Activated CD4-positive, alpha-beta T cell treated with anti-CD3 and anti-CD28 coated beads, Interleukin-2, amount 50 U/mL, for 1 hour (primary cell): ENCODE data around the gene RGS12.

Experiments used
- DNase-seq: peaks from one replicate; pipeline ENCODE4 v3.0.0-alpha.2; 2020

The RGS12 gene

DNA sequence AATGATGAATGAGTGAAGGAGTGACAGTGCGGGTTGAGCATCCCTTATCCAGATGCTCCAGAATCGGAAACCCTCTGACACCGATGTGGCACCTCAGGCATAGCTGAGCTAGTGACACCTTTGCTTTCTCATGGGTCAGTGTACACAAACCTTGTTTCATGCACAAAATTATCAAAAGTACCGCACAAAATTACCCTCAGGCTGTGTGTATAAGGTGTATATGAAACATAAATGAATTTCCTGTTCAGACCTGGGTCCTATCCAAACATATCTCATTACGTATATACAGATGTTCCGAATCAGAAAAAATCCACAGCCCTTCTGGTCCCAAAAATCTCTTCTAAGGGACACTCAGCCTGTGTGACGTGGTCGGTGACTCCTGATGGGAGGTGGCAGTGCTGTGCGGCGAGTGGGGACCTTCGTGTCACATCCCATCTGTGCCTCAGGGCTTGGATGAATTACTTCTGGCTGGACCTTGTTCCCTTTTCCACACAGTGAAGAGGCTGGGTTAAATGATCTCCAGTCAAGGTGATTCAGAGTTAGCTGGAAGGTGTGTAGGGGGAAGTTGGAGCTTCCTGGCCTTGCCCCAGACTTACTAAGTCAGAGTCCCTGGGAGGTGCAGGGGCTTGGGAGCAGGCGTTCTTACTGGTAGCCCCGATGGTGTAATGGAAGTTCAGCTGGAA, 18.8 kb downstream of the RGS12 start:
- DNase-seq = no peak

- DNase-seq = no peak
These were observed 19.5 kb downstream of the RGS12 start for GRCh38 chr4:3312362-3312761.

- no peak for DNase-seq
These were observed 20.3 kb downstream of the RGS12 start for GRCh38 chr4:3313139-3313538.

- no peak for DNase-seq
These were observed 20.9 kb downstream of the RGS12 start for GRCh38 chr4:3313556-3314228.

DNA sequence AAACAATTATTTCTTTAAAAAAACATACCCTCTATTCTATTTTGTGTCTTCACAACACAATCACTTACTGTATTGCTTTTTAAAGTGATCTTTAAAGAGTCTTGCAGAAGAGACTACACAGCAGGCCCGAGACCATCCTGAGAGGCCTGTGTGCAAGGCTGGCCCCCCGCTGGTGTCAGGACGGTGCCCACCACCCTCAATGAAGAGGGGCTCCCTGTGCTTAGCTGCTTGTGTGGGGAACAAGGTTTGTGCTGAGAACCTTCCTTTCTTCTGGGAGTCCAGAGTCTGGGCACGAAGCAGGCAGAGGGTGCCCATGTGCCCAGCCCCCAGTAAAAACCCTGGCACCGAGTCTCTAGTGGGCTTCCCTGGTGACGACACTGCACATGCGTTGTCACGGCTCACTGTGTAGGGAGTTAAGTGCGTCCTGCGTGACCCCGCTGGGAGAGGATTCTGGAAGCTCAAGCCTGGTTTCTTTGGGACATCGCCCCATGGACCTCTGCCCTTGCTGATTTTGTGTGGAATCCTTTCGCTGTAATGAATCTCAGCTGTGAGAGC, 22.0 kb downstream of the RGS12 start:
- no peak for DNase-seq

DNA sequence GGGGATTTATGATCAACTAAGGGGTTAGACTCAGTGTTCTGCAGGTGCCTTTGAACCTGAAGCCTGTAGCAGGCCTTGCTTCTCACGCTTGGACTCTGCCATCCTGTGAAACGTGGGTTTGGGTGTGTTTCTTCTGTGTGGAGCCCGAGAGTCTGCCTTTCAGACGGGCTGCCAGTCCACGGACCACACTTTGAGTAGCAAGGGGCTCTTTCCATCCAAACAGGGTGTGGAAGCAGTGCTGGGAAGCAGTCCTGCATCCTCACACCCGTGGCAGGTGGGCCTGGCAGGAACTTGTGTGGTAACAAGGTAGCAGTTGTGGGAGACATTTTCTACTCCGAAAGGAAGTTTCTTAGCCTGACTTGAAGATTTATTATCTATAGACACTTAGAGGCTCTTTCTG, 22.7 kb downstream of the RGS12 start:
- no peak for DNase-seq

DNA sequence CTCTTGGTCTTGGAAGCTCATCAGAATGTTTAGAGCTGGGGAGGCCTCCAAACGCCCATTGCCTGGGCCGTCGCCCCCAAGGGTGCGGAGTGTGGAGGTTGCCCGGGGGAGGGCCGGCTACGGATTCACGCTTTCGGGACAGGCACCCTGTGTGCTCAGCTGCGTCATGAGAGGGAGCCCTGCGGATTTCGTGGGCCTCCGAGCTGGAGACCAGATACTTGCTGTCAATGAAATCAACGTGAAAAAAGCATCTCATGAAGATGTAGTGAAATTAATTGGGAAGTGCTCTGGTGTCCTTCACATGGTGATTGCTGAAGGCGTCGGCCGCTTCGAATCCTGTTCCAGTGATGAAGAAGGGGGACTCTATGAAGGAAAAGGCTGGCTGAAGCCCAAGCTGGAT, 23.3 kb downstream of the RGS12 start:
- DNase-seq = no peak

- no peak for DNase-seq
These were observed 24.3 kb downstream of the RGS12 start for GRCh38 chr4:3317011-3317655.

- DNase-seq = no peak
These were observed 24.9 kb downstream of the RGS12 start for GRCh38 chr4:3317656-3318211.

DNA sequence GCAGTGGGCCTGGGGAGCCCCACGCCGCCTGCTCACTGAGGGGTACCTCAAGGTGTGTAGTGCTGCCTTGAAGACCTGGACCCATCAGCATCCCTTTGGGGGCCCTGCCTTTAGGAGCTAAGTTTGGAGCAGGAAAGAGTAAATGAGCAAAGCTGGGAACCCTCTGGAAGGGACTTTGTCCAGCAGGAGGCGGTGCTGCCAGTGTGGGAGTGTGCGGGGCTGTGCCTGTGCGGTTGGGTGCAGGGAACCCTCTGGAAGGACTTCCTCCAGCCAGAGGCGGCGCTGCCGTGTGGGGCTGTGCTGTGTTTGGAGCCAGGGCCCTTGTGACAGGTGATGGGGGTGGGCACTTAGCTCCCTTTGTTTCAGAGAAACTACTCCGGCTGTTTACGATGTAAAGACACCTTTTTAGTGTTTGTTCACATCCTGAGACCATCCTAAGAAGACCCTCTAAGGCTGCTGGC, 25.8 kb downstream of the RGS12 start:
- no peak for DNase-seq

- DNase-seq = no peak
These were observed 27.7 kb downstream of the RGS12 start for GRCh38 chr4:3320361-3321023.

DNA sequence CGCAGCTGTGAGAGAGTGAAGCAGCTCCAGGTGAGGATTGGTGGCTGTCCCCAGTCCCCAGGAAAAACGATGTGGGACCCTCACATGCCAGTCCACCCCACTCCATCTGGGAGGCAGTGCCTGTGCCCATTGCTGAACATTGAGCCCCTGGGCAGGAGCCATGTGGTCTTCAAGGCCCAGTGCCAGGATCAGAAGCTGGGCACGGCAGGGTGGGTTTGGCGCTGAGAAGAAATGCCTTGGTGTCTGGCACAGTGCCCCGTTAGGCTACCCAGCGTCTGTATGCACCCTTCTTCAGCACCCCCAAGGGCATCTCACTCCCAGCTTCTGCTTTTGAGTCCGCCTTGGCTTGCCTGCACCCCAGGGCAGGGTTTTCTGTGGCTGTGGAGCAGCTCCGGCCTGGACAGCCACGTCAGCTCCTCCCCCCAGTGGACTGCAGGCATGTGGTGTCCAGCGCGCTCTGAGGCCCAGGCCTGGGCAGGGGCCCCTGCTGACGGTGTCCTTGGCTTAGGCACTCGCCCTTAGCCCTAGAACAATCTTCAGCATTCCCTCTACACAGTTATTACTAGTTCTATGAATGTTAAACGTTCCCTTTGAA, 28.6 kb downstream of the RGS12 start:
- no peak for DNase-seq

GRCh38 chr4:3322059-3322550, 29.3 kb downstream of the RGS12 start:
- DNase-seq = no peak

GRCh38 chr4:3323071-3323481, 30.3 kb downstream of the RGS12 start:
- DNase-seq = no peak

DNA sequence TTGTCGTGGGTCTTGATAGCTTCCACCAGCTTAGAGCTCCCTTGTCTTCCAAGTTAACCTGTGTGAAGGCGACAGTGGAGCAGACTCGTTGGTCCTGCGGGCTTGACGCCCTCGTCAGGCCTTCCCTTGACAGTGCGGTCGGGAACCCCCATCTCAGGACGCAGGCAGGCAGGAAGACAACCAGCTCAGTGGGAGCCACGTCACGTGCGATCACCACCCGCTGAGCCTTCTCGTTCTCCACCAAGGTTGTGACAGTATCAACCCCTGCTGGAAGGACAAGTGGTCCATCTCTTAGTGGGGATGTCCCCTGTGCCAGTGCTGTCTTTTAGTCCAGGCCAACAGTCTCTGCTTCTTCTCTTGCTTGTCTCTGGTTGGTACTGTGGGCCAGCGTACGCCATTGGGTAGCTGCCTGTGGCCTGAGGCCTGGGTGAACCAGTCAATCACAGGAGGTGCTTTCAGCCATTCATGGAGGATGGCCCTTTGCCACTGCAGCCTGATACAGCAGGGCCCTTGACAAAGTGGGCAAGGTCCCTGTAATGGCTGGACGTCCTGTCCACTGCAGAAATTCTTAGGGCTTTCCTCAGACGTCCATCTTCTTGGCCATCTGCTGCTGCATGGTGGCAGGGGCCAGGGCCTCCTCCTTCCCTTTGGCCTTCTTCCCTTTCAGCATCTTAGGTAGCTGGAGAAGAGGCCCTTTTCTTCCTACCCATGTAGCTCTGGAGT, 31.4 kb downstream of the RGS12 start:
- no peak for DNase-seq

- DNase-seq = no peak
These were observed 36.2 kb downstream of the RGS12 start for GRCh38 chr4:3328814-3329663.

DNA sequence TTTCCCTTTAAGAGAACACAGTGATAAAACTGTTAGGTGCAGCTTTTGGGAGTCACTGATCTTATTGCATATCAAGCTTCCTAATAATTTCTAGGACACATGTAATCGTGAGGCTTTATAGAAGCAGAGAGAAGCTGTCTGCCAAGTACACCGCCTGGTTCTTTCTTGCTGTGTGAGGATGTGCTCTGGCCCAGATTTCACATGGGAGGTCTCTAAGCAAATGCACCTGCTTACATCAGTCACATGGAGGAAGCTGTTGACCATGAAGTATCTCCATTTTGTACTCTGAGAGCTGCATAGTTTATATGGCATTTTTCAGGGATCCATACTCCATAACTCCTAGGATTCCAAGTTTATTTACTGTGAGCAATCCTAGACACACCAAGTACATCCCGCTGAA, 37.1 kb downstream of the RGS12 start:
- DNase-seq = no peak

DNA sequence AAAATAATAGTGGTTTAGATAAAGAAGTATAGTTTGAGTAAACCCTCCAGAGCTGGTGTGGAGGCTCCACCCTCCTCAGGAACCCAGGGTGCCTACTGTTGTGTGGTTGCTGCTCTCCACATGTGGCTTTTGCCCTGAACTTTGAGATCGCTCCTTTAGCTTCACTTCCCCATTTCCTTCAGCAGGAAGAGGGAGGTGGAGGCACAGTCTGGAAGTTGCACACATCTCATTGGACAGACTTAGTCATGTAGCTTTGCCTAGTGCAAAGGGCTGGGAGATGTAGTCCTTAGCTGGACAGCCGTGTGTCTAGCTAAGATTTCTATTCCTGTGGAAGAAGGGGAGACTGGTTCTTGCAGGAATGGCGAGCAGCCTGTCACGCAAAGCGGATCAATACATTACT, 37.9 kb downstream of the RGS12 start:
- no peak for DNase-seq

DNA sequence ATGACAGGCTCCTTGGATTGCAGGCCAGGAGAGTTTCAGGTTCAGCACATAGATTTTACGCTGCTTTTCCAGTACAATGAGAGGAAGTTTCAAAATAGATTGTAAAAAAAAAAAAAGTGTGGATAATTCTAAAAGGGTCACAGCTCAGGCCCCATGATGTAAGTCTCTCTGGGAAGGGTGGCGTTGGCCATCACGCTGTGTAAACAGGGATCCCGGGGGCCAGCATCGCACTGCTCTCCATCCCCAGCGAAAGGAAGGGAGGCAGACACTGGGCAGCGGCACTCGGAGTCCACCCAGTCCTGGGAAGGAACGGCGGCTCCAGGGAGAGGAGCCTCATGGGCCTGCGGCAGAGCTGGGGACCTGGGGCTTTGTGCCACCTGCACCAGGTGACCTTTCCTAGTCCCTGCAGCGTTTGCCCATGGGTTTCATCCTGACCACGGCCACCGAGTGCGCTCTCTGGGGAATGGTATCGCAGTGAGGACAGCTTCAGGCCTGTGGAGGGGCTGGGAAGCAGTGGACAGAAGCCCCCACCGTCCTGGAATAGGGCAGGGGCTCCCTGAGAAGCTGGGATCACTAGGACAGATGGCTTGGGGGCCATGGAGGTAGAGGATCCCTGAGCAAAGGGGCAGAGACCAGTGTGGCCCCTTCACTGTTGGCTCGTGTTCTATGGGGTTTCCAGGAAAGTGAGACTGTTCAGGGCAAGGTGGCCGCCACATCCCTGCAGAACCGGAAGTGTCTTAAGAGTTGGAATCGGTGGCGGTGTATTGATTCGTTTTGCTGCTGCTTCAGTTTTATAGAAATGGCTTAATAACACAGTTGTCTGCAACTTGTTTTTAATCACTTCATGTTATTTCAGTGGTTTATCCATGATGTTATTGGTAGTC, 38.9 kb downstream of the RGS12 start:
- no peak for DNase-seq

GRCh38 chr4:3332498-3332897, 39.7 kb downstream of the RGS12 start:
- DNase-seq = no peak
